Suprapubic skin (tissue), 4 donors: ENCODE data around the gene SLC25A13. TPM values are rescaled to one million over a fixed set of nuclear protein-coding genes. Genes with fewer than 3 reads are reported as not detected.

Experiments
- DNase-seq, 2 donors: peaks; one replicate each; pipeline ENCODE4 v3.0.0-alpha.2; 2019; ENCODE audit warnings: low spot score in 2 of 2
- H3K27ac ChIP-seq: fragments of 200-600 bp; sonication (generic); one replicate; pipeline ENCODE4 v1.5.1; 2019
- H3K27me3 ChIP-seq: fragments of 200-600 bp; sonication (generic); one replicate; pipeline ENCODE4 v1.5.1; 2019
- H3K36me3 ChIP-seq: fragments of 200-600 bp; sonication (generic); one replicate; pipeline ENCODE4 v1.5.1; 2019
- H3K4me1 ChIP-seq: fragments of 200-600 bp; sonication (generic); one replicate; pipeline ENCODE4 v1.5.1; 2019
- H3K4me3 ChIP-seq: fragments of 200-600 bp; sonication (generic); one replicate; pipeline ENCODE4 v1.5.1; 2019; ENCODE audit warnings: mild to moderate bottlenecking
- H3K9me3 ChIP-seq: fragments of 200-600 bp; sonication (generic); one replicate; pipeline ENCODE4 v1.5.1; 2019
- CTCF ChIP-seq, 2 donors: fragments of 200-600 bp in 1 of 2; fragments of 450-650 bp in 1 of 2; sonication (generic) in 1 of 2; IDR thresholded peaks; one replicate each; pipeline ENCODE4 v1.5.1; 2016 to 2019; ENCODE audit warnings: antibody characterized with exemption in 2 of 2, mild to moderate bottlenecking in 1 of 2, moderate library complexity in 1 of 2
- EP300 ChIP-seq: sonication (generic); formaldehyde crosslinking; IDR thresholded peaks from one replicate; pipeline ENCODE4 v1.6.1; 2017; ENCODE audit warnings: antibody characterized with exemption
- POLR2A ChIP-seq, 2 donors: fragments of 450-650 bp; IDR thresholded peaks; one replicate each; pipeline ENCODE4 v1.6.1; 2017; ENCODE audit warnings: antibody characterized with exemption in 2 of 2, mild to moderate bottlenecking in 2 of 2, moderate library complexity in 2 of 2
- POLR2AphosphoS5 ChIP-seq, 3 donors: sonication (generic); formaldehyde crosslinking; IDR thresholded peaks; one replicate each; pipeline ENCODE4 v1.6.1; 2017; ENCODE audit warnings: antibody characterized with exemption in 3 of 3
- WGBS: methylation state at CpG from one replicate; pipeline ENCODE4 v1.1.5; 2018; 5-methylcytosine and 5-hydroxymethylcytosine counted together
- total RNA-seq, 4 donors: library from RNA; depleted of rRNA; stranded (reverse); fragments of >200 nt; gene quantifications; one replicate each; pipeline ENCODE4 v1.1.0, GENCODE V29; 2016

The SLC25A13 gene
- total RNA-seq, 4 donors from 2014 or later = 35.6 to 55.8 (median 42.5) TPM

- Histone ChIP-seq H3K4me1 (no peaks in the 10 kb centered on the region), H3K27ac (no peak overlapping the region), H3K27me3 (no peaks in the 10 kb centered on the region), H3K9me3 (no peaks in the 10 kb centered on the region), H3K4me3 (no peak overlapping the region), H3K36me3 (no peaks in the 10 kb centered on the region)
- no peak for TF ChIP-seq EP300
- TF ChIP-seq CTCF (IDR thresholded peaks at IDR 0.05) = no peak
- TF ChIP-seq POLR2A (IDR thresholded peaks at IDR 0.05) = no peak
- TF ChIP-seq POLR2AphosphoS5 (IDR thresholded peaks at IDR 0.05) = no peak
- no peak for DNase-seq
- 98% methylated on average over 2 of the region's 2 CpGs for WGBS
Observed at GRCh38 chr7:96344236-96344635, 22.3 kb upstream of the SLC25A13 start.

- Histone ChIP-seq H3K27me3 (no peaks in the 10 kb centered on the region), H3K4me1 (no peaks in the 10 kb centered on the region), H3K27ac (no peak overlapping the region), H3K36me3 (no peaks in the 10 kb centered on the region), H3K4me3 (no peak overlapping the region), H3K9me3 (no peaks in the 10 kb centered on the region)
- DNase-seq = no peak
- 20% methylated on average over 1 of the region's 1 CpG for WGBS
- TF ChIP-seq CTCF (IDR thresholded peaks at IDR 0.05) = no peak
- no peak for TF ChIP-seq POLR2A (IDR thresholded peaks at IDR 0.05)
- TF ChIP-seq EP300 = no peak
- no peak for TF ChIP-seq POLR2AphosphoS5 (IDR thresholded peaks at IDR 0.05)
Observed at GRCh38 chr7:96342049-96342448, 20.2 kb upstream of the SLC25A13 start.

- Histone ChIP-seq H3K27me3 (no peaks in the 10 kb centered on the region), H3K4me3 (no peak overlapping the region), H3K36me3 (no peaks in the 10 kb centered on the region), H3K9me3 (no peaks in the 10 kb centered on the region), H3K4me1 (no peaks in the 10 kb centered on the region), H3K27ac (no peak overlapping the region)
- TF ChIP-seq EP300 = no peak
- no peak for TF ChIP-seq POLR2A (IDR thresholded peaks at IDR 0.05)
- TF ChIP-seq POLR2AphosphoS5 (IDR thresholded peaks at IDR 0.05) = no peak
- no peak for TF ChIP-seq CTCF (IDR thresholded peaks at IDR 0.05)
- no peak for DNase-seq
Observed at GRCh38 chr7:96337519-96337918, 15.6 kb upstream of the SLC25A13 start.

GRCh38 chr7:96332325-96332724, 10.4 kb upstream of the SLC25A13 start:
- Histone ChIP-seq H3K4me3 (no peak overlapping the region), H3K4me1 (peaks cover 21% of the 10 kb centered on the region), H3K9me3 (no peaks in the 10 kb centered on the region), H3K27ac (no peak overlapping the region), H3K27me3 (no peaks in the 10 kb centered on the region), H3K36me3 (no peaks in the 10 kb centered on the region)
- TF ChIP-seq POLR2A (IDR thresholded peaks at IDR 0.05) (no peak), POLR2AphosphoS5 (IDR thresholded peaks at IDR 0.05) (no peak), EP300 (no peak), CTCF (IDR thresholded peaks at IDR 0.05) (no peak)
- WGBS = 81% methylated on average over 3 of the region's 3 CpGs
- no peak for DNase-seq

GRCh38 chr7:96331775-96332174, 9.9 kb upstream of the SLC25A13 start:
- Histone ChIP-seq H3K9me3 (no peaks in the 10 kb centered on the region), H3K4me1 (peaks cover 22% of the 10 kb centered on the region), H3K27me3 (no peaks in the 10 kb centered on the region), H3K36me3 (no peaks in the 10 kb centered on the region), H3K27ac (no peak overlapping the region), H3K4me3 (no peak overlapping the region)
- no peak for DNase-seq
- TF ChIP-seq EP300 (no peak), CTCF (IDR thresholded peaks at IDR 0.05) (no peak), POLR2AphosphoS5 (IDR thresholded peaks at IDR 0.05) (no peak), POLR2A (IDR thresholded peaks at IDR 0.05) (no peak)
- 92% methylated on average over 3 of the region's 3 CpGs for WGBS
